Measurements from ENCODE around the gene P3H3.
"Not testable (repeated sequence)": the region's sequence is repeated elsewhere in the genome, so short reads cannot be mapped to it uniquely, and the experiment has no call there.

The P3H3 gene

GRCh38 chr12:6845395-6845794, 17.2 kb downstream of the P3H3 start:
- DNase-seq = no peak

DNA sequence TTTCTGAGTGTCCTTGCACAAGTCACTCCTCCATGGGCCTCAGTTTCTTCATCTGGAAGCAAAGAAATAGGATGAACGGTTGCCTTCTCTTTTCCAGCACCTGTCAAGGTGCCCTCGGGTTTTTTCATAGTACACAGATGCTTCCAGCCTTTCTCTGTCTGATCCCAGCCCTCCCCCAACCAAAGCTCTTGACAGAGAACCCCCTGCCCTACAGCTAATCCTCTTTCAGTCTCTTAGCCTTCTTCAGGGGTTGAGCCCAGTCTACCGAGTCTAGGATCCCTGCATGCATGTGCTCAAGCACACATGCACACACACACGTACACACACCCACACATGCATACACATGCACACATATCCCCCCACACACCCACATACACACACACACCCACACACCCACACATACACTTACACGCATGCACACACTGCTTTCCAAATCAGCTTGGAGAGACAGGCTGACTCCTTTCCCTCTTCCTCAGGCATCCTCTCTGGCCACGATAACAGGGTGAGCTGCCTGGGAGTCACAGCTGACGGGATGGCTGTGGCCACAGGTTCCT, 18.2 kb downstream of the P3H3 start:
- DNase-seq = no peak

DNA sequence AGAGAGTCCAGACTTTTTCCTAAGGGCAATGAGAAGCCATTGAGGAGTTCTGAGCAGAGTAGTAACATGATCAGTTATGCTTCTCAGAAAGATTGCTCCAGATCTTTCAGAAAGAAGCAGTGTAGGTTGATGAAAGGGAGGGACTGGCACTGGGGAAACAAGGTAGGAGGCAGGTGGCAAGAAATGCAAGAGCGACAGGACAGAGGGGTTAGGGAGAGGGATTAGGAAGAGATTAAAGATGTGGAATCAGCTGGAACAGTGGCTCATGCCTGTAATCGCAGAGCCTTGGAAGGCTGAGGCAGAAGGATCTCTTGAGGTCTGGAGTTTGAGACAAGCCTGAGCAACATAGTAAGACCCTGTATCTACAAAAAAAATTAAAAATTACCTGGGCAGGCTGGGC, 19.5 kb downstream of the P3H3 start:
- no peak for DNase-seq

DNA sequence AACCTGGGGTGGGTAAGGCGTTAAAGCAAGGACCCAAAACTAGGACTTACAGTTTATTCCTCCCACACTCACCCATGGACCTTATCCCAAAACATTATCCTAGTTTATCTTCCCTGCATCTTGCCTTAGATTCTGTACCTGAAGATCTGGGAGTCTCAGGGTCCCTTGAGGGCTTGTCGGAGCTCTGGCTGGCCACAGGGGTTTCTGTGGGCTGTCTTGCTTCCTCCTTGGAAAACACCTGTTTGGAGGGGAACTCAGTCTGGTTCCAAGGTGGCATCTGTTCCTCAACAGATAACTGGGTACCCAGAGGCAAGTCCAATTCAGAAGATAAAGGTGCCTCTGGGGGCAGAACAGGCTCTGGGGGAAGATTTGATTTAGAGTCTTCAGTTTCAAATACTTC, 21.2 kb downstream of the P3H3 start:
- DNase-seq = no peak

DNA sequence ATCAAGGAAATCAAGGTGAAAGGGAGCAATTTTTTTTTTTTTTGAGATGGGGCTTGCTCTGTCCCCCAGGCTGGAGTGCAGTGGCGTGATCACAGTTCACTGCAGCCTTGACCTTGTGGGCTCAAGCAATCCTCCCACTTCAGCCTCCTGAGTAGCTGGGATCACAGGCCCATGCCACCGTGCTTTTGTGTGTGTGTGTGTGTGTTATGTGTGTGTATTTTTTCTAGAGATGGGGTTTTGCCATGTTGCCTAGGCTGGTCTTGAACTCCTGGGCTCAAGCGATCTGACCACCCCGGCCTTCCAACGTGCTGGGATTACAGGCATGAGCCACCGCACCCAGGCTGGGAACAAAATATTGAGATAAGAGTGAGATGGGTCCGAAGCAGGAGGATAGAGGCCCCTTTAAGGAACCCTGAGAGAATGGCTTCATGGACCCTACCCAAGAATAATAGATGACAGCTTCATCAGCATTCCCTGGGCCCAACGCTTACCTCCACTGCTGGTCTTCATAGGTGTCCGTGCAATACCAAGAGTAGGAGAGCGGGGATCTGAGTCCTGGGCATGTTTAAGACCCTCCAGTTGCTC, 21.9 kb downstream of the P3H3 start:
- no peak for DNase-seq

- DNase-seq = no peak
Measured at GRCh38 chr12:6850796-6851152, 22.6 kb downstream of the P3H3 start.

DNA sequence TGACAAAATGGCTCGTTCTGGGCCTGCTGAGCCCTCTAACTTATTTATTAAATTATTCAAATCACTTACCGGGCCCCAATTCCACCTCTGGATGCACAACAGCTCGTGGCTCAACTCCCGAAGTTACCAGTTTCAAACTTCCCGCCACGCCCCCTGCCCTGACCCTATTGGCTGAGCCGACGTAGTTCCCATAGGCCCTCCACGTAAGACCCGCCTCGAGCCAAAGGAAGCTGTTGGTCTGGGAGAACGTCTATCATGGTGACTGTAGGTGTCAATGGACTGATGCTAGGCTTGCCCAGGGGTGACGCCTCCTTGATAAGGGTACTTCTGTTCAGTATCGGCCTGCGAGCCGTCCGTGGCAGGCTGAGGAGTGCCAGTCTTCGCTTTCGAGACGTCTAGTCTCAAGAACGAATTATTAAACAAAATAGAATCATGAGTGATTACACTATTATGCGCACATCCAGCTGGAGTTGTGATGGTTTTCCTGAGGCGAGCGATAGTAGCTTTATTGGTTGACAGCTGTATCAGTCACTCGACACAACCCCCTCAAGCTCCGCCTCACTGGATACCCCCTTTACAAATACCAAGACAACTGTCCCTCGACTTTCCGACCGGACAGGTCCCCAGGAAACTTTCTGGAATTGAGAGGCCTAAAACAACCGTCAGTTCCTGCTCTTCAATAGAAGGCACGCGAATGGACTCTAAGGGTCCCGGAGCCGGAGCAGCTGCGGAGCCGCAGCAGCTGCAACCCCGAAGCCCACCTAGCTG, 23.1 kb downstream of the P3H3 start, which contains the start of gene CDCA3:
Gene CDCA3, minus strand, starts transcription at position 134 of the 768 bp plus-strand sequence. CDS start 334 bp downstream, outside the sequence.
- DNase-seq = peak; percentile 91

DNA sequence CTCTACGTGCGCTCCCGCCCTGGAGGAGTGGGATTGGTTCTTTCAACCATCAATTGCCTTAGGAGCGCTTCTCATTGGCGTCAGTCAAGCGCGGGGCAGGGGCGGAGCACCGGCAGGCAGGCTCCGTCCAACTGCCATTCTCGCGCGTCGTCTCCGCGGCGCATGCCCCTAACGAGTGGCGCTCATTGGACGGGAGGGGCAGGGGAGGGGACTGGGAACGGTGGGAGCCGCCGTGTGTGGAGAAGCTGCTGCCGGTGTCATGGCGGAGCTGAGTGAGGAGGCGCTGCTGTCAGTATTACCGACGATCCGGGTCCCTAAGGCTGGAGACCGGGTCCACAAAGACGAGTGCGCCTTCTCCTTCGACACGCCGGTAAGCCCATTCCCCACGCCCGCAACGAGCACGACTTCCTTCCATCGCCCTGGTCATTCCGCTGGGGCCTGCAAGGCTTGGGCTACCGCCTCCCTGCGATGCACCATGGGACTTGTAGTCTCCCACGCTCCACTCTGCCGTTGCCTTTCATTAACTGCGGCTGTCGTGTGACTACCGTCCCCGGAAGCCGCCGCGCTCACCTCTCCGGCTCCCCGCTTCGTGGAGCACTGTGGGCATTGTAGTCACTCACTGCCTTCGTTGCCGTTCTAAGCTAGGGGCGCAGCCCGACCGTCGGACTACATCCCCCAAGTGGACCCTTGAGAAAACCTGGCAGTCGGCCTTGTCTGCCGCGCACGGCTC, 23.9 kb downstream of the P3H3 start, which contains the start of gene USP5:
Gene USP5, plus strand, starts transcription at position 230 of the 730 bp plus-strand sequence. Its CDS starts 30 bp downstream, at position 260.
- DNase-seq = peak; percentile 99

- peak; percentile 74 for DNase-seq
Measured at GRCh38 chr12:6852651-6853354, 24.6 kb downstream of the P3H3 start.

DNA sequence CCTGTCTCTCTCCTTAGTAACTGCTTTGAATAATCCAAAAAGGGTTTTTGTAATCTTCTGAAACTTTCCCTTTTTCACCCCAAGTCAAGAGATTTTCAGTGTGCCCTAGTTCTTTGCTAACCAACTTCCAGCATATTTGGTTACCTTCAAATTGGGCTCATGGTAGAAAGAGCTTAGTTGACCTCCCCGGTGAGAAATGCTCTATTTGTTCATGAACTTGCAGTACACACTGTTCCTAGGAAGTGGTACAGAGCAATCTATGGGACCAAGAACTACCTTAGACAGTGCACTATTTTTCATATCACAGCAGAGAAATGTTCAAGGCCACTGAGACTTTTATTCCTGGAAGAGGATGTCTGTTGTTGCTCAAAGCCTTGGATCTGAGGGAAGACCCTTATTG, 25.4 kb downstream of the P3H3 start:
- no peak for DNase-seq

DNA sequence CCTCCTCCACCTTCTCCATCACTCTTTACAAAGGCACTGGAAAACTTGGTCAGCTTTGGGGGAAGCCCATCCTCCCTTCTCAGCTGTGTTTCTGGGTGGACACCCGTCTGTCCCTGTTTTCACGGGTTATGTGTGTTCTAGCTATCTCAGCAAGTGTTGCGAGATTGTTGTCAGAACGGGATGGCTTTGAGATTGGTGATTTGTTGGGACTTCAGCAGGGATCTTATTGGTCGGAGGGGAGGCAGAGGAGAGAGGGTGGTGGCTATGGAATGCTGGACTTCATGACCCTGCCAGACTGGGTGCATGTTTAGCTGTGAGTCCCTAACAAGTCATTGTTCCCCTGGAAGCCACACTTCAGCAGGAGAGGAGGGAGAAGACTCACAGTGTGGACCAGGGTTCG, 25.8 kb downstream of the P3H3 start:
- no peak for DNase-seq

DNA sequence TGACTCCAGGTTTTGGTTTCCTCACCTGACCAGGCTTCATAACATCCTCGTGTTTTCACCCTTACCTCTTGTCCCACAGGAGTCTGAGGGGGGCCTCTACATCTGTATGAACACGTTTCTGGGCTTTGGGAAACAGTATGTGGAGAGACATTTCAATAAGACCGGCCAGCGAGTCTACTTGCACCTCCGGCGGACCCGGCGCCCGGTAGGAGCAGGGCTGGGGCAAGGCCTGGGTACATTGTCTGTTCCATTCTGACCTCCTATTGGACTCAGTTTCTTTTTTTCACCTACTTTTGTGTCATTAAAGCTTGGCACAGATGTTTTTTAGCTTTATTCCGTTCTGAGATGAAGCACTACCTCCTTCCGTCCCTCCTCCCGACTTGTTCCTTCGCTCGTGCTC, 27.1 kb downstream of the P3H3 start:
- DNase-seq = no peak

DNA sequence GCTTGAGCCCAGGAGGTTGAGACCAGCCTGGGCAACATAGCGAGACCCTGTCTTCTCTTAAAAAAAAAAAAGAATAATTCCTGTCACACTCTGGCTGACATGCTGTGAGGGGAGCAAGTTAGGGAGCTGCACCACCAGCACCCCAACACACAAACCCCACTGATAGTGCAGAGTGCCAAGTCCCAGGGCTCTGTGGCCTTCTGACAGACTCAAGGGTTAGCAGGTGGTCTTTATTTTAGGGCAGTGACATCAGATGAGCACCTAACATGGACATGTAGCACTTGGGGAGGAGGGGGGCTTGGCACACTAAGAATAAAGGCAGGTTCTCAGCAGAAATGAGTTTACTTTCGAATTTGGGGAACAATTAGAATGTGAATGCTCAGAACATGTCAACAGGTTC, 30.6 kb downstream of the P3H3 start:
- no peak for DNase-seq

GRCh38 chr12:6860116-6860515, 31.9 kb downstream of the P3H3 start:
- DNase-seq = no peak

GRCh38 chr12:6860942-6861341, 32.7 kb downstream of the P3H3 start:
- no peak for DNase-seq

- no peak for DNase-seq
Measured at GRCh38 chr12:6861391-6861790, 33.2 kb downstream of the P3H3 start.

GRCh38 chr12:6863033-6863432, 34.8 kb downstream of the P3H3 start:
- no peak for DNase-seq

- DNase-seq = no peak
Measured at GRCh38 chr12:6863586-6864321, 35.5 kb downstream of the P3H3 start.

- not testable (repeated sequence) for DNase-seq
Measured at GRCh38 chr12:6865307-6865706, 37.1 kb downstream of the P3H3 start.

DNA sequence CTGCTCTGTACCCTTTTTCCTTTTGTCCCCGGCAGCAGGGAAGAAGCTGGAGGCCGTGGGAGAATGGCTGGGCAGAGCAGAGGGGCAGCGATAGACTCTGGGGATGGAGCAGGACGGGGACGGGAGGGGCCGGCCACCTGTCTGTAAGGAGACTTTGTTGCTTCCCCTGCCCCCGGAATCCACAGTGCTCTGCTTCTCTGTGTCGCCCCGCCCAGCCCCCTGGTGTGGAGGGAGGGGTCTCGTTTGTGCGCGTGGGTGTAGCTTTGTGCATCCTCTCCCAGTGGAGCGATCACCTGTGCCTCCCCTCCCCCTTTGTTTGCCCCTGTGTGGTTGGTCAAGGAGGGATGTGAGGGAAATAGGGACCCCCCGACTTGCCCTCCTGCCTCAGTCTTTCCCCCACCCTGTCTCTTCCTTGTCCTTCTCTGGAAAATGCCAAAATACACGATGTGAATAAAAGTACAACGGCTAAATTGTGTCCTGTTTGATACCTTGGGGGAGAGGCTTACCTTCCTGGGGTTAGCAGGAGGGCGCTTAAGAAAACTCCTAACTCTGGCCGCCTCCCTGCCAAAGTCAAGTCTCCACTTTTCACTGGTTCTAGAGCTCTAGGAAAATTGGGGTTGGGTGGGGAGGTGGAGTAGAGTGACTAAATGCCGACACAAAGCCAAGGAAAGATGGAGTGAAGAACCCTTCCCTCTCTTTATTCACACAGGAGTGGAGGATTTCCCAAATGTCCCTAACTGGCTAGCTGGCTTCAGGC, 38.1 kb downstream of the P3H3 start:
- no peak for DNase-seq

DNA sequence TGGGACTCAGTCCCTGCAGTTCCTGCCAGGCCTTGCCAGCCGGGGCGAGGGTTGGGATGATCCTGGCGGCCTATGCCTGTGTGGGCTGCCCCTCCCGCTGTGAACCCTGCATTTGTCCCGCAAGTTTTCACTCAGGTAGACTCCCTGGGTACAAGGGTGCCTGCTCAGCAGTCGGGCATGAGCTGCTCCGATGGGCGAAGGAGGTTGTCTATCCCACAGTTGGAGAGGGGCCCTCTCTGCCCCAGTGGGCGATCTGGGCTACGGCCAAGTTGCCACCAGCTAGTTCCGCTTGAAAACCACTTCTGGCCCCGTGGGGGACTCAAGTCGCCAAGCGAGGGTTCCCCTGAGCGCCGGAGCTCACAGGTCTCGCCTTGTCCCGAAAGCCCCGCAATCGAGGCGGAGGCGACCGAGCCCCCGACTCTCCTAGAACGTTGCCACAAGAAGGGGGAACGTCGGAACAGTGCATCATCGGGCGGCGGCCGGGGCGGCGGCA, 38.8 kb downstream of the P3H3 start:
- DNase-seq = no peak

Measured in CD4-positive, alpha-beta T cell treated with Interleukin-6 for 4 hours (primary cell).